CD4-positive, alpha-beta T cell (primary cell): ENCODE measurements around the gene GLIS1. TPM values are rescaled to one million over a fixed set of nuclear protein-coding genes. Genes with fewer than 3 reads are reported as not detected.

Experiments used
- ATAC-seq: fragments of 200-7000 bp; cut with Tn5 transposase; one replicate; pipeline ENCODE4 v1.10.0; 2022; ENCODE audit warnings: mild to moderate bottlenecking; ENCODE audit not compliant: poor library complexity
- CTCF ChIA-PET: fragments of 350-600 bp; sonication (Branson Sonifier 250); formaldehyde crosslinking; loops from one replicate; lab custom pipeline; 2021; ENCODE audit warnings: antibody characterized with exemption, inconsistent platforms; lab: Charles Lee
- POLR2A ChIA-PET: fragments of 350-600 bp; sonication (Branson Sonifier 250); formaldehyde crosslinking; loops from one replicate; lab custom pipeline; 2021; ENCODE audit warnings: antibody characterized with exemption, inconsistent platforms; lab: Charles Lee
- DNase-seq, 14 experiments: peaks; one replicate each; pipeline ENCODE4 v3.0.0-alpha.2; 2013 to 2020; ENCODE audit warnings: mixed read lengths in 2 of 14
- H3K27ac ChIP-seq, 2 donors: one replicate each; pipeline versions ENCODE4 v1.5.1 to v1.7.0; 2013; ENCODE audit warnings: low read length in 2 of 2, low read depth in 1 of 2, mild to moderate bottlenecking in 1 of 2
- H3K27me3 ChIP-seq, 2 experiments: 1 replicate in 1 of 2; 2 replicates in 1 of 2; pipeline versions ENCODE4 v1.6.1 to v1.7.0; 2013; ENCODE audit warnings: low read length in 2 of 2, control low read depth in 1 of 2, mild to moderate bottlenecking in 1 of 2, moderate library complexity in 1 of 2; ENCODE audit not compliant: insufficient read depth in 2 of 2, control insufficient read depth in 1 of 2
- H3K36me3 ChIP-seq: one replicate; pipeline ENCODE4 v1.6.1; 2013; ENCODE audit warnings: low read length, control low read depth; ENCODE audit not compliant: insufficient read depth
- H3K4me1 ChIP-seq: one replicate; pipeline ENCODE4 v1.6.1; 2013; ENCODE audit warnings: low read length, control low read depth; ENCODE audit not compliant: insufficient read depth
- H3K4me3 ChIP-seq: one replicate; pipeline ENCODE4 v1.5.1; 2013; ENCODE audit warnings: mild to moderate bottlenecking, low read length, moderate library complexity
- H3K9me3 ChIP-seq, 2 experiments: 1 replicate in 1 of 2; 2 replicates in 1 of 2; pipeline versions ENCODE4 v1.6.1 to v1.7.0; 2013; ENCODE audit warnings: low read length in 2 of 2, mild to moderate bottlenecking in 2 of 2, control low read depth in 1 of 2, moderate library complexity in 1 of 2; ENCODE audit not compliant: control insufficient read depth in 1 of 2, insufficient read depth in 1 of 2
- H3K27ac Mint-ChIP-seq: one replicate; pipeline ENCODE4 v1.8.0; 2020; ENCODE audit warnings: mixed read lengths
- H3K27me3 Mint-ChIP-seq: one replicate; pipeline ENCODE4 v1.8.0; 2021; ENCODE audit warnings: mixed read lengths
- H3K36me3 Mint-ChIP-seq: one replicate; pipeline ENCODE4 v1.8.0; 2021; ENCODE audit warnings: low read depth, mixed read lengths
- H3K4me1 Mint-ChIP-seq: one replicate; pipeline ENCODE4 v1.8.0; 2021; ENCODE audit warnings: low read depth, mixed read lengths
- H3K4me3 Mint-ChIP-seq: one replicate; pipeline ENCODE4 v1.8.0; 2020; ENCODE audit warnings: mild to moderate bottlenecking, mixed read lengths
- H3K9me3 Mint-ChIP-seq: one replicate; pipeline ENCODE4 v1.8.0; 2020; ENCODE audit warnings: mixed read lengths
- intact Hi-C, 2 experiments: fragments of 100-400 bp; cut with DNase I in 1 of 2; cut with micrococcal nuclease in 1 of 2; formaldehyde crosslinking; loops; one replicate each; pipeline versions ENCODE4 v1.15.1 to v1.9.0; 2023 to 2025; cut with DNase I, micrococcal nuclease
- total RNA-seq, 174 experiments: library from RNA in 2 of 174; stranded (reverse) in 2 of 174; gene quantifications; one replicate each; pipeline ENCODE4 v1.2.3 and lab custom pipeline; 2021 to 2026
- TF ChIP-seq, protein P1 (sequence below): fragments of 200-600 bp; IDR thresholded peaks from one replicate; pipeline ENCODE4 v1.8.0; 2022; ENCODE audit warnings: antibody characterized with exemption, mild to moderate bottlenecking

GLIS1 gene
- total RNA-seq, 2 experiments from 2014 or later, result not detected

DNA sequence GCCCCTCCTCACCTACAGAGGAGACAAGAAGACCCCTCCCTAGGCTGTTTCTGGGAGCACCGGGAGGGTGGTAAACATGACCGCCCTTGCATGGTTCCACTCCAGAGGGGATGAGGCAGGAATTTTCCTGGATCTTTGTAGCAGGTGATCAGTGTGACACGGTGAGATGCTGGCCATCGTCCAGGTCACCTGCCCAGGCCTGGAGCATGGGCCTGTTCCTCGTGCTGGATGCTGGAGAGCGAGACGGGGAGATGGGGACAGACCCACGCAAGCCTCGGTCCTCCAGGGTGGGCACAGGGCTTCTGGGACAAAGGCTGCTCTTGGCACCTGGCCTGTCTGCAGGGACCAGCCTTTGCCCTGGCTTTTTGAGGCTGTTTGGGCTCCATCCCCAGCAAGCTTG is 233.6 kb downstream of the GLIS1 start:
- no peaks in the 10 kb centered on the region for H3K9me3 Mint-ChIP-seq
- H3K27me3 Mint-ChIP-seq, result no peaks in the 10 kb centered on the region
- Histone ChIP-seq H3K27ac (no peak overlapping the region), H3K9me3 (no peaks in the 10 kb centered on the region), H3K4me3 (no peak overlapping the region), H3K36me3 (no peaks in the 10 kb centered on the region), H3K4me1 (no peaks in the 10 kb centered on the region), H3K27me3 (no peaks in the 10 kb centered on the region)
- TF ChIP-seq, protein P1, sequence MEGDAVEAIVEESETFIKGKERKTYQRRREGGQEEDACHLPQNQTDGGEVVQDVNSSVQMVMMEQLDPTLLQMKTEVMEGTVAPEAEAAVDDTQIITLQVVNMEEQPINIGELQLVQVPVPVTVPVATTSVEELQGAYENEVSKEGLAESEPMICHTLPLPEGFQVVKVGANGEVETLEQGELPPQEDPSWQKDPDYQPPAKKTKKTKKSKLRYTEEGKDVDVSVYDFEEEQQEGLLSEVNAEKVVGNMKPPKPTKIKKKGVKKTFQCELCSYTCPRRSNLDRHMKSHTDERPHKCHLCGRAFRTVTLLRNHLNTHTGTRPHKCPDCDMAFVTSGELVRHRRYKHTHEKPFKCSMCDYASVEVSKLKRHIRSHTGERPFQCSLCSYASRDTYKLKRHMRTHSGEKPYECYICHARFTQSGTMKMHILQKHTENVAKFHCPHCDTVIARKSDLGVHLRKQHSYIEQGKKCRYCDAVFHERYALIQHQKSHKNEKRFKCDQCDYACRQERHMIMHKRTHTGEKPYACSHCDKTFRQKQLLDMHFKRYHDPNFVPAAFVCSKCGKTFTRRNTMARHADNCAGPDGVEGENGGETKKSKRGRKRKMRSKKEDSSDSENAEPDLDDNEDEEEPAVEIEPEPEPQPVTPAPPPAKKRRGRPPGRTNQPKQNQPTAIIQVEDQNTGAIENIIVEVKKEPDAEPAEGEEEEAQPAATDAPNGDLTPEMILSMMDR, result no peak
- POLR2A ChIA-PET, result no interaction called here
- no peak overlapping the region for H3K27ac Mint-ChIP-seq
- no peak overlapping the region for H3K4me3 Mint-ChIP-seq
- DNase-seq (no peak), ATAC-seq (no peak)
- no peaks in the 10 kb centered on the region for H3K36me3 Mint-ChIP-seq
- intact Hi-C loops, result no loop called here
- no peaks in the 10 kb centered on the region for H3K4me1 Mint-ChIP-seq
- CTCF ChIA-PET, result no interaction called here

DNA sequence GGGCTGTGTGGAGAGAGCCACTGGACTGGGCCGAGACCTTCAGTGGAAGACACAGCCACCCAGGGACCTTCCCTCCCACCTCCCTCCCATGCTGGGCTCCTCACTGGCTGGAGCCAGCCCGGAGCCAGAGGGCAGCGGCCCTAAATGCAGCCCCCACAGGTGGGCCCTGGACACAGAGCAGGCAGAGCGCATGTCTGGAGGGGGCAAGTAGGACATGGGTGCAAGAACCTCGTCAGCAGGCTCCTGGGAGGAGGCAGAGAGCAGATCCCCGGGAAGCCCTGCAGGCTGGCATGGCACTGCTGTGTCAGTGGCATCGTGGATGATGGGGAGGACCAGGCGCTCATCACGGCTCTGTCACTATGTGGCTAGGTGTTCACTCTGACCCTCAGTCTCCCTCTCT is 234.1 kb downstream of the GLIS1 start:
- POLR2A ChIA-PET, result no interaction called here
- TF ChIP-seq, protein P1, result no peak
- Histone ChIP-seq H3K9me3 (no peaks in the 10 kb centered on the region), H3K27ac (no peak overlapping the region), H3K4me1 (no peaks in the 10 kb centered on the region), H3K36me3 (no peaks in the 10 kb centered on the region), H3K27me3 (no peaks in the 10 kb centered on the region), H3K4me3 (no peak overlapping the region)
- Mint-ChIP-seq H3K27me3 (no peaks in the 10 kb centered on the region), H3K36me3 (no peaks in the 10 kb centered on the region), H3K4me1 (no peaks in the 10 kb centered on the region), H3K9me3 (no peaks in the 10 kb centered on the region), H3K4me3 (no peak overlapping the region), H3K27ac (no peak overlapping the region)
- ATAC-seq (no peak), DNase-seq (no peak)
- CTCF ChIA-PET, result no interaction called here
- intact Hi-C loops, result no loop called here

DNA sequence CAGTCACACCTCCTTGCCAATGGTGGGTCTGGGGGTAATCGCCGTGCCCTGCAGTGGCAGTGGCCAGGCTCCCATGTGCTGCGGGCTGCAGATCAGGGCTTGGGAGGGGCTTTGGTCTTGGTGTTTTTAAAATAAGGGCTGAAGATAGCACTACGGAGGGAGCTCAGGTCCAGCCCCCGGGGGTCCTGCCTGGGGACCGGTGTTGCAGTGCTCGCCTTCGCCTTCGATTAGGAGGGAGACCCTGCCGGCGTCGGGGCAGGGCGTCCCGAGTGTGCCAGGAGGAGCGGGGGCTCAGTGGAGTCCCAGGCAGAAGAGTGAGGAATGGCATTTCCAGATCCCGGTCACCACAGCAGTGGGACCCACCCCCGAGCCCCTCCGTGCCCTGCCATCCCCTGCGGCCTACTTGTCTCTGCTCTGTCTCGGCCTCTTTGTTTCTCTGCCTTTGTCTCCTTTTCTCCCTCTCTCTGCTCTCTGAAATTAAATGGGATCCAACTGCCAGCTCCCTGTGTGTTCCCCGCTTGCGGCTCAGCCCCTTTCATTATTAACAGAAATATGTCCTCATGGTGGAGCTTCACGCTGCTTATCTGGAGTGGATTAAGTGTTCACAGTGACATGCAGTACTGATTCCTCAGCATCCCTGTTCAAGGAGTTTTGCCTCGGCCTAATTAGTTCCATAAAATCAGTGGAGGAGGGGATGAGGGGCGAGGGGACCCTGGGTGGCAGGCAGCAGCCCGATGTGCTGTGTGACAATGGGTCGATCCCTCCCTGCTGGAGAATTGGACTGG is 235.3 kb downstream of the GLIS1 start:
- Histone ChIP-seq H3K4me3 (no peak overlapping the region), H3K27ac (no peak overlapping the region), H3K27me3 (no peaks in the 10 kb centered on the region), H3K36me3 (no peaks in the 10 kb centered on the region), H3K4me1 (no peaks in the 10 kb centered on the region), H3K9me3 (no peaks in the 10 kb centered on the region)
- H3K27me3 Mint-ChIP-seq, result no peaks in the 10 kb centered on the region
- H3K36me3 Mint-ChIP-seq, result no peaks in the 10 kb centered on the region
- CTCF ChIA-PET, result no interaction called here
- H3K4me3 Mint-ChIP-seq, result no peak overlapping the region
- TF ChIP-seq, protein P1, result no peak
- intact Hi-C loops, result no loop called here
- no peaks in the 10 kb centered on the region for H3K9me3 Mint-ChIP-seq
- ATAC-seq (no peak), DNase-seq (no peak)
- no peak overlapping the region for H3K27ac Mint-ChIP-seq
- no peaks in the 10 kb centered on the region for H3K4me1 Mint-ChIP-seq
- POLR2A ChIA-PET, result no interaction called here
